HG02678 (cell line): ENCODE results near the gene MYO3A.
"Not testable (repeated sequence)": the region's sequence is repeated elsewhere in the genome, so short reads cannot be mapped to it uniquely, and the experiment has no call there.

Experiments
- ATAC-seq: cut with Tn5 transposase; IDR thresholded peaks from one replicate; pipeline ENCODE4 v1.9.1; 2021; ENCODE audit warnings: mild to moderate bottlenecking, moderate library complexity; ENCODE audit not compliant: unreplicated experiment

The MYO3A gene

GRCh38 chr10:25978771-25979170, 44.7 kb downstream of the MYO3A start:
- no peak for ATAC-seq

- ATAC-seq, result no peak
These were observed 48.1 kb downstream of the MYO3A start for GRCh38 chr10:25982107-25982506.

- ATAC-seq, result no peak
These were observed 54.6 kb downstream of the MYO3A start for GRCh38 chr10:25988583-25988982.

GRCh38 chr10:25989951-25990350, 55.9 kb downstream of the MYO3A start:
- no peak for ATAC-seq

GRCh38 chr10:25999295-25999981, 65.4 kb downstream of the MYO3A start:
- ATAC-seq, result no peak

GRCh38 chr10:26000971-26001370, 66.9 kb downstream of the MYO3A start:
- no peak for ATAC-seq

- not testable (repeated sequence) for ATAC-seq
These were observed 68.4 kb downstream of the MYO3A start for GRCh38 chr10:26002466-26002865.

GRCh38 chr10:26015092-26015491, 81.1 kb downstream of the MYO3A start:
- no peak for ATAC-seq

GRCh38 chr10:26022831-26023230, 88.8 kb downstream of the MYO3A start:
- no peak for ATAC-seq

- no peak for ATAC-seq
These were observed 90.3 kb downstream of the MYO3A start for GRCh38 chr10:26024303-26024702.

GRCh38 chr10:26025523-26025922, 91.5 kb downstream of the MYO3A start:
- no peak for ATAC-seq

- no peak for ATAC-seq
These were observed 95.8 kb downstream of the MYO3A start for GRCh38 chr10:26029858-26030257.

- ATAC-seq, result no peak
These were observed 97.3 kb downstream of the MYO3A start for GRCh38 chr10:26031300-26031699.

GRCh38 chr10:26043469-26043868, 109.4 kb downstream of the MYO3A start:
- no peak for ATAC-seq

GRCh38 chr10:26044141-26044749, 110.2 kb downstream of the MYO3A start:
- ATAC-seq, result no peak

GRCh38 chr10:26046073-26046700, 112.2 kb downstream of the MYO3A start:
- ATAC-seq, result no peak

- no peak for ATAC-seq
These were observed 114.7 kb downstream of the MYO3A start for GRCh38 chr10:26048756-26049155.

GRCh38 chr10:26052326-26052725, 118.3 kb downstream of the MYO3A start:
- no peak for ATAC-seq

GRCh38 chr10:26057466-26057865, 123.4 kb downstream of the MYO3A start:
- ATAC-seq, result no peak

GRCh38 chr10:26064106-26064505, 130.1 kb downstream of the MYO3A start:
- ATAC-seq, result no peak

GRCh38 chr10:26067680-26068079, 133.7 kb downstream of the MYO3A start:
- no peak for ATAC-seq

GRCh38 chr10:26080971-26081370, 146.9 kb downstream of the MYO3A start:
- ATAC-seq, result not testable (repeated sequence)
